Measurements from ENCODE around the gene KIF2A.

The KIF2A gene

GRCh38 chr5:62305715-62306322, at the start of gene KIF2A:
KIF2A (plus strand) TSS chr5:62306206; CDS start chr5:62306473, 267 bp downstream.
- DNase-seq (ENCODE audit: low read depth in 2 of 3, low spot score in 2 of 3) = peak; percentile 62 to 94 (median 83)

GRCh38 chr5:62257020-62257367, 49.0 kb upstream of the KIF2A start:
- DNase-seq (ENCODE audit: low read depth in 2 of 3, low spot score in 2 of 3) = no peak

GRCh38 chr5:62258654-62259053, 47.4 kb upstream of the KIF2A start:
- DNase-seq (ENCODE audit: low read depth in 2 of 3, low spot score in 2 of 3) = no peak

- DNase-seq (ENCODE audit: low read depth in 2 of 3, low spot score in 2 of 3) = no peak
Observed at GRCh38 chr5:62259699-62260250, 46.2 kb upstream of the KIF2A start.

- no peak for DNase-seq (ENCODE audit: low read depth in 2 of 3, low spot score in 2 of 3)
Observed at GRCh38 chr5:62260513-62260912, 45.5 kb upstream of the KIF2A start.

GRCh38 chr5:62263401-62263800, 42.6 kb upstream of the KIF2A start:
- DNase-seq (ENCODE audit: low read depth in 2 of 3, low spot score in 2 of 3) = no peak

- DNase-seq (ENCODE audit: low read depth in 2 of 3, low spot score in 2 of 3) = no peak
Observed at GRCh38 chr5:62265648-62266112, 40.3 kb upstream of the KIF2A start.

GRCh38 chr5:62266573-62266972, 39.4 kb upstream of the KIF2A start:
- no peak for DNase-seq (ENCODE audit: low read depth in 2 of 3, low spot score in 2 of 3)

GRCh38 chr5:62268234-62268633, 37.8 kb upstream of the KIF2A start:
- DNase-seq (ENCODE audit: low read depth in 2 of 3, low spot score in 2 of 3) = no peak

- no peak for DNase-seq (ENCODE audit: low read depth in 2 of 3, low spot score in 2 of 3)
Observed at GRCh38 chr5:62268792-62269191, 37.2 kb upstream of the KIF2A start.

- no peak for DNase-seq (ENCODE audit: low read depth in 2 of 3, low spot score in 2 of 3)
Observed at GRCh38 chr5:62271370-62271769, 34.6 kb upstream of the KIF2A start.

GRCh38 chr5:62271870-62272269, 34.1 kb upstream of the KIF2A start:
- no peak for DNase-seq (ENCODE audit: low read depth in 2 of 3, low spot score in 2 of 3)

GRCh38 chr5:62273687-62274086, 32.3 kb upstream of the KIF2A start:
- DNase-seq (ENCODE audit: low read depth in 2 of 3, low spot score in 2 of 3) = no peak

GRCh38 chr5:62275581-62275980, 30.4 kb upstream of the KIF2A start:
- DNase-seq (ENCODE audit: low read depth in 2 of 3, low spot score in 2 of 3) = no peak

GRCh38 chr5:62281411-62281810, 24.6 kb upstream of the KIF2A start:
- no peak for DNase-seq (ENCODE audit: low read depth in 2 of 3, low spot score in 2 of 3)

- no peak for DNase-seq (ENCODE audit: low read depth in 2 of 3, low spot score in 2 of 3)
Observed at GRCh38 chr5:62282064-62282463, 23.9 kb upstream of the KIF2A start.

- DNase-seq (ENCODE audit: low read depth in 2 of 3, low spot score in 2 of 3) = no peak
Observed at GRCh38 chr5:62283005-62283404, 23.0 kb upstream of the KIF2A start.

- DNase-seq (ENCODE audit: low read depth in 2 of 3, low spot score in 2 of 3) = no peak
Observed at GRCh38 chr5:62283861-62284260, 22.1 kb upstream of the KIF2A start.

GRCh38 chr5:62284946-62285891, 20.8 kb upstream of the KIF2A start:
- DNase-seq (ENCODE audit: low read depth in 2 of 3, low spot score in 2 of 3) = peak in 2 of 3 experiments; percentile 53

GRCh38 chr5:62286834-62287233, 19.2 kb upstream of the KIF2A start:
- DNase-seq (ENCODE audit: low read depth in 2 of 3, low spot score in 2 of 3) = no peak

GRCh38 chr5:62287237-62287636, 18.8 kb upstream of the KIF2A start:
- no peak for DNase-seq (ENCODE audit: low read depth in 2 of 3, low spot score in 2 of 3)

GRCh38 chr5:62288118-62288517, 17.9 kb upstream of the KIF2A start:
- DNase-seq (ENCODE audit: low read depth in 2 of 3, low spot score in 2 of 3) = no peak
